ENCODE data around the gene TMEM198. TPM values are rescaled to one million over a fixed set of nuclear protein-coding genes. Genes with fewer than 3 reads are reported as not detected.
A peak's percentile ranks its signal among the peaks of the same experiment; 100 is the strongest.

Gene TMEM198
- total and polyA plus RNA-seq, 7 donors, result 0.61 to 3.7 (median 2.1) TPM

DNA sequence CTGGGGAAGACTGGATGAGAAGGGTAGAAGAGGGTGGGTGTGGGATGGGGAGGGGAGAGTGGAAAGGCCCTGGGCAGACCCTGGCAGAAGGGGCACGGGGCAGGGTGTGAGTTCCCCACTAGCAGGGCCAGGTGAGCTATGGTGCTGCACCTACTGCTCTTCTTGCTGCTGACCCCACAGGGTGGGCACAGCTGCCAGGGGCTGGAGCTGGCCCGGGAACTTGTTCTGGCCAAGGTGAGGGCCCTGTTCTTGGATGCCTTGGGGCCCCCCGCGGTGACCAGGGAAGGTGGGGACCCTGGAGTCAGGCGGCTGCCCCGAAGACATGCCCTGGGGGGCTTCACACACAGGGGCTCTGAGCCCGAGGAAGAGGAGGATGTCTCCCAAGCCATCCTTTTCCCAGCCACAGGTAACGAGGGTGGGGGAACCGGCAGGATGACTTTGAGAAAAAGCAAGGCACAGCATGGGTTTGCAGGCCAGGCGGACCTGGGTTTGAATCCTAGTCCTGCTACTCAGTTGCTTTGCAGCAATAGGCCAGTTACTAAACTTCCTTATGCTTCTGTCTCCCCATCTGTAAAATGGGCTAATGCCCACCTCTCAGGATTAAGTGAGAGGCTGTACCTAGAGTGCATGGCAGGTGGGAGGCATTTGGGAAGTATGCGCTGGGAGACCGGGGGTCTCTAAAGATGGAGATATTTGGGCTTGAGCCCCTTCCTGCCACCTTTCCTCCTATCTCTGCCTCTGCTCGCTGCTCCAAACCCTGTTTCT is 28.6 kb downstream of the TMEM198 start, which contains the start of gene INHA:
INHA (plus strand) TSS at position 74 of the 765 bp plus-strand sequence; CDS start at position 139, 65 bp downstream.
- 81 to 89% (median 86%) methylated on average over 13 of the region's 13 CpGs for WGBS, 3 donors
- no peaks in the 10 kb centered on the region for H3K27me3 ChIP-seq (ENCODE audit: insufficient read depth in 3 of 3, low read length in 2 of 3)
- H3K36me3 ChIP-seq (ENCODE audit: insufficient read depth in 1 of 2, low read depth in 1 of 2), result peaks cover 0 to 11% of the 10 kb centered on the region in 2 donors
- H3K9me3 ChIP-seq, result no peaks in the 10 kb centered on the region
- peak within 1 kb of the TSS; percentile 81 for H3K4me3 ChIP-seq
- H3K4me1 ChIP-seq, result peaks cover 9% of the 10 kb centered on the region
- peak in 1 of 4 donors; percentile 1 for ATAC-seq
- DNase-seq, result no peak
- H3K27ac ChIP-seq, result peak within 1 kb of the TSS; percentile 93
- intact Hi-C loops (cut with DNase I), result no loop called here
- TF ChIP-seq, protein P1, sequence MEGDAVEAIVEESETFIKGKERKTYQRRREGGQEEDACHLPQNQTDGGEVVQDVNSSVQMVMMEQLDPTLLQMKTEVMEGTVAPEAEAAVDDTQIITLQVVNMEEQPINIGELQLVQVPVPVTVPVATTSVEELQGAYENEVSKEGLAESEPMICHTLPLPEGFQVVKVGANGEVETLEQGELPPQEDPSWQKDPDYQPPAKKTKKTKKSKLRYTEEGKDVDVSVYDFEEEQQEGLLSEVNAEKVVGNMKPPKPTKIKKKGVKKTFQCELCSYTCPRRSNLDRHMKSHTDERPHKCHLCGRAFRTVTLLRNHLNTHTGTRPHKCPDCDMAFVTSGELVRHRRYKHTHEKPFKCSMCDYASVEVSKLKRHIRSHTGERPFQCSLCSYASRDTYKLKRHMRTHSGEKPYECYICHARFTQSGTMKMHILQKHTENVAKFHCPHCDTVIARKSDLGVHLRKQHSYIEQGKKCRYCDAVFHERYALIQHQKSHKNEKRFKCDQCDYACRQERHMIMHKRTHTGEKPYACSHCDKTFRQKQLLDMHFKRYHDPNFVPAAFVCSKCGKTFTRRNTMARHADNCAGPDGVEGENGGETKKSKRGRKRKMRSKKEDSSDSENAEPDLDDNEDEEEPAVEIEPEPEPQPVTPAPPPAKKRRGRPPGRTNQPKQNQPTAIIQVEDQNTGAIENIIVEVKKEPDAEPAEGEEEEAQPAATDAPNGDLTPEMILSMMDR (IDR thresholded peaks at IDR 0.05), result no peak

DNA sequence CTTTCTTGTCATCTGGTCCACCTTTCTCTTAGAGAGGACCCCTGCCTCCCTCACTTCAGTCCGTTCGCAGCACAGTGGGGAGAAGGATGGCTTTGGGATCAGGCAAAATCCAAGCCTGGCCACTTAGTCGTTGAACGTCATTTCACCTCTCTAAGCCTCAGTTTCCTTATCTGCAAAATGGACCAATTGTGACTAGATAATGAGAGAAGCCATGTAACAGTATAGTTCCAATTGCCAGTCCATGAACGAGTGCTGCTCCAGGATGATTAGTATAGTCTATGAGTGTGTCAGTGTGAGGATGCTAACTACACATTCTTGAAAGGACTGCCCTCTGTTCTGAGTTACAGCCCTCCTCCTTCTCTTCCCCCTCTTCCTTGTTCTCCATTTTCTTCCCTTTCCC is 29.3 kb downstream of the TMEM198 start:
- DNase-seq (no peak), ATAC-seq (no peak)
- peaks cover 0 to 6% of the 10 kb centered on the region in 2 donors for H3K36me3 ChIP-seq (ENCODE audit: insufficient read depth in 1 of 2, low read depth in 1 of 2)
- no peak overlapping the region for H3K27ac ChIP-seq
- TF ChIP-seq, protein P1 (IDR thresholded peaks at IDR 0.05), result no peak
- intact Hi-C loops (cut with DNase I), result no loop called here
- no peaks in the 10 kb centered on the region for H3K27me3 ChIP-seq (ENCODE audit: insufficient read depth in 3 of 3, low read length in 2 of 3)
- H3K4me1 ChIP-seq, result peaks cover 9% of the 10 kb centered on the region
- 81 to 91% (median 85%) methylated on average over 5 of the region's 5 CpGs for WGBS, 3 donors
- no peak overlapping the region for H3K4me3 ChIP-seq
- no peaks in the 10 kb centered on the region for H3K9me3 ChIP-seq

DNA sequence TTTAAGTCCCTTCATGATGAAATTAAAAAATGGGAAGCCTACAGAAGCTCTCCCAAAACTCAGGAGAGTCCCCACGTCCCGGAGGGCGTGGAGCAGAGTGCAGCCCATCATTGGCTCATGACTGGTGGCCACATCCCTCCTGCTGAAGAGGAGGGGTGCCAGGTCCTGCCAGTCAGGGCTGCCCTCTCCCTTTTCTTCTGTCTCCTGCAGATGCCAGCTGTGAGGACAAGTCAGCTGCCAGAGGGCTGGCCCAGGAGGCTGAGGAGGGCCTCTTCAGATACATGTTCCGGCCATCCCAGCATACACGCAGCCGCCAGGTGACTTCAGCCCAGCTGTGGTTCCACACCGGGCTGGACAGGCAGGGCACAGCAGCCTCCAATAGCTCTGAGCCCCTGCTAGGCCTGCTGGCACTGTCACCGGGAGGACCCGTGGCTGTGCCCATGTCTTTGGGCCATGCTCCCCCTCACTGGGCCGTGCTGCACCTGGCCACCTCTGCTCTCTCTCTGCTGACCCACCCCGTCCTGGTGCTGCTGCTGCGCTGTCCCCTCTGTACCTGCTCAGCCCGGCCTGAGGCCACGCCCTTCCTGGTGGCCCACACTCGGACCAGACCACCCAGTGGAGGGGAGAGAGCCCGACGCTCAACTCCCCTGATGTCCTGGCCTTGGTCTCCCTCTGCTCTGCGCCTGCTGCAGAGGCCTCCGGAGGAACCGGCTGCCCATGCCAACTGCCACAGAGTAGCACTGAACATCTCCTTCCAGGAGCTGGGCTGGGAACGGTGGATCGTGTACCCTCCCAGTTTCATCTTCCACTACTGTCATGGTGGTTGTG is 30.9 kb downstream of the TMEM198 start:
- TF ChIP-seq, protein P1 (IDR thresholded peaks at IDR 0.05), result no peak
- Histone ChIP-seq H3K9me3 (no peaks in the 10 kb centered on the region), H3K4me1 (peaks cover 5% of the 10 kb centered on the region), H3K27me3 (ENCODE audit: insufficient read depth in 3 of 3, low read length in 2 of 3) (no peaks in the 10 kb centered on the region), H3K4me3 (no peak overlapping the region), H3K36me3 (ENCODE audit: insufficient read depth in 1 of 2, low read depth in 1 of 2) (no peaks in the 10 kb centered on the region), H3K27ac (no peak overlapping the region)
- no peak for DNase-seq
- 65 to 81% (median 71%) methylated on average over 19 to 22 of the region's 22 CpGs for WGBS, 3 donors
- intact Hi-C loops (cut with DNase I), result no loop called here
- no peak for ATAC-seq

DNA sequence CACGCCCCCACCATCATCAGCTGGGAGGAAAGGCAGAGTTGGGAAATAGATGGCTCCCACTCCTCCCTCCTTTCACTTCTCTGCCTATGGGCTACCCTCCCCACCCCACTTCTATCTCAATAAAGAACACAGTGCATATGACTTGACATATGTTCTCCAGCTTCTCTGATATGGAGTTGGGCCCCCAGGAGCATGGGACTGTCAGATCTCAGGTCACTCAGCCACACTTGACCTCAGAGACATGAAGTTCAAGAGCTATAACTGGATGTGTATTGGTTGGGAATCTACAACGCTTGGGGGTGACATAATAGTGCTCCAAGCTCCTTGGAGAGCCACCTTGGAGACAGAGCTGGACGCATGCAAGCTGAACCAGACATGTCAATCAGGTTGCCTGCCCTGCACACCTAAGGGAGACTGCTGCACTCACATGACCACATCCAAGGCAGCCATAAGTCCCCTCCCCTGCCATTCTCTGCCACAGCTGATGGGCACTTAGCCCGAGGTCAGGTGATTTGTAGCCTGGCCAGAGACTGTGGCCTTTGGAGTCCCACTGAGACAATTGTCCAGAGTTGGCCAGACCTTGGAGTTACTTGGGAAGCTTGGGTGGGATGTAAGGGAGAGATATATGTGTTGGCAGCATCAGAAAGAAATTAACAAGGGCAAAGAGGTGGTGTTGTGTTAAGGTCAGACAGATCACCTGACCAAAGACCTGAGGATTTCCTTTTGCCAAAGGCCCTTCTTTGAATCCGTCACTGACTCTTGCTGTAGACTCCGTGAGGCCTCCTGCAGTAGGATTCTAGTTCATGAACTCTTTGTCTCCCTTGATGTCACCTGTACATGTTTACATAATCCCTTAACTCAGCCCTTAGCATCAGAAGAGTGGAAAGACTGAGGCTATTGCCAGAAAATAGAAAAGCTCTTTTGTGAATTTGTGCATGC is 32.0 kb downstream of the TMEM198 start:
- TF ChIP-seq, protein P1 (IDR thresholded peaks at IDR 0.05), result no peak
- H3K4me1 ChIP-seq, result no peaks in the 10 kb centered on the region
- no peaks in the 10 kb centered on the region for H3K9me3 ChIP-seq
- H3K4me3 ChIP-seq, result no peak overlapping the region
- DNase-seq, result no peak
- ATAC-seq, result no peak
- no peaks in the 10 kb centered on the region for H3K36me3 ChIP-seq (ENCODE audit: insufficient read depth in 1 of 2, low read depth in 1 of 2)
- H3K27me3 ChIP-seq (ENCODE audit: insufficient read depth in 3 of 3, low read length in 2 of 3), result no peaks in the 10 kb centered on the region
- WGBS, 3 donors, result 77 to 88% (median 86%) methylated on average over 6 of the region's 6 CpGs
- intact Hi-C loops (cut with DNase I), result no loop called here
- H3K27ac ChIP-seq, result no peak overlapping the region

Measured in psoas muscle (tissue), 8 donors.